ENCODE data around the gene MTA1. TPM values are rescaled to one million over a fixed set of nuclear protein-coding genes. Genes with fewer than 3 reads are reported as not detected.

Gene MTA1
- 46.4 and 46.8 TPM in 2 replicates for total RNA-seq

GRCh38 chr14:105419195-105420091 is at the start of gene MTA1:
TSS of gene MTA1 (plus strand) at chr14:105419827. CDS start at chr14:105420036, 209 bp downstream.

GRCh38 chr14:105398044-105398725 is 21.4 kb upstream of the MTA1 start, which contains the start of gene TEX22:
TSS of gene TEX22 (plus strand) at chr14:105398538. CDS start at chr14:105399341, 803 bp downstream.

GRCh38 chr14:105474483-105475268 is 55.0 kb downstream of the MTA1 start, which contains the start of gene CRIP2:
TSS of gene CRIP2 (plus strand) at chr14:105474821. CDS start at chr14:105474863, 42 bp downstream.

GRCh38 chr14:105486163-105486973 is 66.7 kb downstream of the MTA1 start, which contains the start of gene CRIP1:
TSS of gene CRIP1 (plus strand) at chr14:105486886. CDS start at chr14:105487260, 374 bp downstream.

GRCh38 chr14:105490572-105491365 is 71.1 kb downstream of the MTA1 start, which contains the start of gene TEDC1:
TSS of gene TEDC1 (plus strand) at chr14:105491246. CDS start at chr14:105491376, 130 bp downstream.

Other genes starting within 250 kb of the MTA1 start
- 10.4 and 17.0 TPM in 2 replicates for gene NUDT14, start 238.5 kb upstream of the MTA1 start, total RNA-seq
- gene BTBD6, start 171.3 kb upstream of the MTA1 start, total RNA-seq, result 56.4 and 58.4 TPM in 2 replicates
- 19.5 and 26.4 TPM in 2 replicates for gene BRF1, start 118.8 kb upstream of the MTA1 start, total RNA-seq
- gene PACS2, start 105.1 kb upstream of the MTA1 start, total RNA-seq, result 31.4 and 53.8 TPM in 2 replicates
- gene TEX22, start 21.3 kb upstream of the MTA1 start, total RNA-seq, result not detected in 2 replicates
- 67.7 and 141 TPM in 2 replicates for gene CRIP2, start 55.0 kb downstream of the MTA1 start, total RNA-seq
- gene CRIP1, start 67.1 kb downstream of the MTA1 start, total RNA-seq, result 0.16 TPM in 1 of 2 replicates, not detected in the other
- 14.3 and 34.0 TPM in 2 replicates for gene TEDC1, start 71.4 kb downstream of the MTA1 start, total RNA-seq
- 2.7 and 3.2 TPM in 2 replicates for gene TMEM121, start 106.8 kb downstream of the MTA1 start, total RNA-seq

Measured in hair follicular keratinocyte (primary cell).